HFFc6 (cell line): Measurements from ENCODE around the gene YAF2. TPM values are rescaled to one million over a fixed set of nuclear protein-coding genes. Genes with fewer than 3 reads are reported as not detected.
"Not testable (repeated sequence)": the region's sequence is repeated elsewhere in the genome, so short reads cannot be mapped to it uniquely, and the experiment has no call there.

Experiments
- DNase-seq: peaks from one replicate; pipeline ENCODE4 v3.0.0-alpha.2; 2018
- H3K27ac Mint-ChIP-seq: 2 replicates; pipeline ENCODE4 v1.8.0; 2020; ENCODE audit warnings: mild to moderate bottlenecking, mixed read lengths
- H3K27me3 Mint-ChIP-seq: 2 replicates; pipeline ENCODE4 v1.8.0; 2021; ENCODE audit warnings: mild to moderate bottlenecking, moderate library complexity, mixed read lengths; ENCODE audit not compliant: insufficient read depth
- H3K36me3 Mint-ChIP-seq: 2 replicates; pipeline ENCODE4 v1.8.0; 2021; ENCODE audit warnings: low read depth, mixed read lengths
- H3K4me1 Mint-ChIP-seq: 2 replicates; pipeline ENCODE4 v1.8.0; 2020; ENCODE audit warnings: low read depth, mixed read lengths
- H3K4me3 Mint-ChIP-seq: 2 replicates; pipeline ENCODE4 v1.8.0; 2020; ENCODE audit warnings: mild to moderate bottlenecking, moderate library complexity, mixed read lengths
- H3K9me3 Mint-ChIP-seq: 2 replicates; pipeline ENCODE4 v1.8.0; 2020; ENCODE audit warnings: mild to moderate bottlenecking, mixed read lengths
- total RNA-seq, 6 experiments: library from RNA; stranded (reverse); fragmentation: NEBNext Ultra II Directional; extraction: Animal tissue kit (Norgen Biotek cat#: 25700); gene quantifications; 2 replicates in 1 of 6; 3 replicates in 5 of 6; pipeline ENCODE4 v1.2.3, GENCODE V29; 2021
- TF ChIP-seq, protein P1 (sequence below): fragments of 200-600 bp; sonication (generic); IDR thresholded peaks from 2 replicates; pipeline ENCODE4 v1.5.0; 2021; ENCODE audit warnings: antibody characterized with exemption, mild to moderate bottlenecking

YAF2 gene
- total RNA-seq, 6 experiments from 2014 or later: 22.2 to 31.2 (median 27.6) TPM

DNA sequence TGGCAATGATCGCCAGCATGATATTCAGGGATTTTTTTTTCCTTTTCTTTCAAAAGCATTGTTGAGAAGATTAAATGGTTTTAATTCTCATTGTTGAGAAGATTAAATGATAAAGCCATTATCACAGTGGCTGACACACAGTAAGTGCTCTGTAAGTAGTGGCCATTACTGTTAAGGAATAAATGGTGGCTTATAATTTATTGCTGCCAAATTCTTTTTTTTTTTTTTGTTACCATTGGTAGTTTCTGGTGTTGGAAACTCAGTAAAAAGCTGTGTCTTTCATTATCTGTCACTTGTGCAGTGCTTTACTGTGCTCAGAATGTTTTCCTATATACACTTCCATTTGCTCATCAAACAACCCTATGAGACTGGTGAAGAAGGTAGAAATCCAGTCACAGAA is 15.3 kb downstream of the YAF2 start:
- no peak for DNase-seq
- TF ChIP-seq, protein P1, sequence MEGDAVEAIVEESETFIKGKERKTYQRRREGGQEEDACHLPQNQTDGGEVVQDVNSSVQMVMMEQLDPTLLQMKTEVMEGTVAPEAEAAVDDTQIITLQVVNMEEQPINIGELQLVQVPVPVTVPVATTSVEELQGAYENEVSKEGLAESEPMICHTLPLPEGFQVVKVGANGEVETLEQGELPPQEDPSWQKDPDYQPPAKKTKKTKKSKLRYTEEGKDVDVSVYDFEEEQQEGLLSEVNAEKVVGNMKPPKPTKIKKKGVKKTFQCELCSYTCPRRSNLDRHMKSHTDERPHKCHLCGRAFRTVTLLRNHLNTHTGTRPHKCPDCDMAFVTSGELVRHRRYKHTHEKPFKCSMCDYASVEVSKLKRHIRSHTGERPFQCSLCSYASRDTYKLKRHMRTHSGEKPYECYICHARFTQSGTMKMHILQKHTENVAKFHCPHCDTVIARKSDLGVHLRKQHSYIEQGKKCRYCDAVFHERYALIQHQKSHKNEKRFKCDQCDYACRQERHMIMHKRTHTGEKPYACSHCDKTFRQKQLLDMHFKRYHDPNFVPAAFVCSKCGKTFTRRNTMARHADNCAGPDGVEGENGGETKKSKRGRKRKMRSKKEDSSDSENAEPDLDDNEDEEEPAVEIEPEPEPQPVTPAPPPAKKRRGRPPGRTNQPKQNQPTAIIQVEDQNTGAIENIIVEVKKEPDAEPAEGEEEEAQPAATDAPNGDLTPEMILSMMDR: no peak
- H3K36me3 Mint-ChIP-seq: peaks cover 20% of the 10 kb centered on the region; the same call in 1 of the 2 replicates
- no peaks in the 10 kb centered on the region for H3K27me3 Mint-ChIP-seq
- H3K9me3 Mint-ChIP-seq: peaks cover 6% of the 10 kb centered on the region; the same call in 1 of the 2 replicates
- H3K4me3 Mint-ChIP-seq: no peak overlapping the region
- H3K27ac Mint-ChIP-seq: no peak overlapping the region
- peaks cover 38% of the 10 kb centered on the region for H3K4me1 Mint-ChIP-seq

DNA sequence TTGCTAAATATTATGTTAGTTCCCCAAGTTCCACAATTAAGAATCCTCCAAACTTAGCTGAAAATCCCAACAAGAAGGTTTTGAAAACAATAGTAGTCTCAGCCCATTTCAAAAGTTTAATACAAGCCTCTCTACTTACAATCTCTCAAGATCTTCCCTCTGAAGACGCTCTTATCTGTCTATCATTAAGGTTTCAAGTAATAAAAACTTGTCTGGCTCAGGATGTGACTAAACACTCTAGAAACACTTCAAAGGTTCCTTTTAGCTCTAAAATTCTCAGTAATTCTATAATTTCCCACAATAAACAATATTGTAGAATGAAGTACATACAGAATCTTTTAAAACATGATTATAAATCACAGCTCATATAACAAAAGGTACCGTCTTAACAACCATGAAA is 16.3 kb downstream of the YAF2 start:
- Mint-ChIP-seq H3K4me3 (no peak overlapping the region), H3K9me3 (peaks cover 6% of the 10 kb centered on the region; the same call in 1 of the 2 replicates), H3K27ac (no peak overlapping the region), H3K27me3 (no peaks in the 10 kb centered on the region), H3K36me3 (peaks cover 19% of the 10 kb centered on the region; the same call in 1 of the 2 replicates), H3K4me1 (peaks cover 48% of the 10 kb centered on the region)
- DNase-seq: no peak
- TF ChIP-seq, protein P1: no peak

DNA sequence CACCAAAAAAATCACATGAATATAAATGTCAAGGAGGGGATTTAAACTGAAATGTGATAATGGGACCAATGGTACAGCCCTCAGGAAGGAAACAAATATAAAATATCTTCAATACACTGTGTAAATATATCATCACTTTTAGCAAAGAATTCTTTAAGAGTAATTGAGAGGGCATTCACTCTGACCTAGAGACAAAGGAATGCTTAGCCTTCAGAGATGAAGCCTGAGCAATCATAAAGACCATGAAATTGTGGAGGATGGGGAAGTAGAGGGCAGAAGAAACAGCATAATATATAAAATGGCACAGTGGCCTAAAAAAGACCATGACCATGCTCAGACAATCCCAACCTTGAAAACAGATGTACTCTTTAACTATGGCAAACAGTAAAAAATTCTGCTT is 20.4 kb downstream of the YAF2 start:
- Mint-ChIP-seq H3K27ac (peak overlapping the region; percentile 74), H3K4me3 (peak overlapping the region; percentile 9; the same call in 1 of the 2 replicates), H3K27me3 (no peaks in the 10 kb centered on the region), H3K4me1 (peaks cover 72% of the 10 kb centered on the region), H3K9me3 (no peaks in the 10 kb centered on the region), H3K36me3 (no peaks in the 10 kb centered on the region)
- TF ChIP-seq, protein P1: no peak
- peak; percentile 37 for DNase-seq

DNA sequence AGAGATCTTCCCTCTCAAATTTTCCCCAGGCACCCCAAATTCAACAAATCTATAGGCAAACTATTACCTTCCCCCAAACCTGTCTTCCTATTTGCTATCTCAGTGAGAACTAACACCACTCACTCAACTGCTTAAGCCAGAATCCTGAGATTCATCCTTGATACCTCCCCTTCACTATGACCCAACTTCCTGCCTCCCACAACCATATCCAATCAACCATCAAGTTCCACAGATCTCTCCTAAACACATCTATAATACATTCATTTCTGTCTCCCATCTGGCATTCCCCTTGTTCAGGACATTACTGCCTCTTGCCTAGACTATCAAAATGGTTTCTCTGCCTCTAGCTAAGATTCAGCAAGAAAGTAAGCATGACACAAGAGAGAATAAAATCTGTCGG is 21.3 kb downstream of the YAF2 start:
- no peaks in the 10 kb centered on the region for H3K36me3 Mint-ChIP-seq
- no peak overlapping the region for H3K4me3 Mint-ChIP-seq
- peaks cover 68% of the 10 kb centered on the region for H3K4me1 Mint-ChIP-seq
- TF ChIP-seq, protein P1: no peak
- H3K27me3 Mint-ChIP-seq: no peaks in the 10 kb centered on the region
- H3K9me3 Mint-ChIP-seq: no peaks in the 10 kb centered on the region
- peak overlapping the region; percentile 20 for H3K27ac Mint-ChIP-seq
- DNase-seq: no peak

GRCh38 chr12:42215759-42216158 is 22.3 kb downstream of the YAF2 start:
- H3K4me3 Mint-ChIP-seq, H3K27me3 Mint-ChIP-seq, DNase-seq, H3K9me3 Mint-ChIP-seq, H3K36me3 Mint-ChIP-seq, H3K27ac Mint-ChIP-seq: not testable (repeated sequence)
- peaks cover 64% of the 10 kb centered on the region for H3K4me1 Mint-ChIP-seq

- no peak overlapping the region for H3K4me3 Mint-ChIP-seq
- H3K36me3 Mint-ChIP-seq: peaks cover 7% of the 10 kb centered on the region
- no peaks in the 10 kb centered on the region for H3K27me3 Mint-ChIP-seq
- TF ChIP-seq, protein P1: no peak
- no peak overlapping the region for H3K27ac Mint-ChIP-seq
- H3K4me1 Mint-ChIP-seq: peaks cover 53% of the 10 kb centered on the region
- DNase-seq: no peak
- H3K9me3 Mint-ChIP-seq: no peaks in the 10 kb centered on the region
Observed at GRCh38 chr12:42213954-42214426, 24.1 kb downstream of the YAF2 start.
